GM12891 (cell line): ENCODE data around the gene TOP1.
A peak's percentile ranks its signal among the peaks of the same experiment; 100 is the strongest.

ENCODE experiments used
- DNase-seq: peaks from one replicate; pipeline ENCODE4 v3.0.0; 2011; ENCODE audit warnings: low spot score; ENCODE audit not compliant: insufficient read length
- FAIRE-seq: peaks from 2 replicates; lab custom pipeline; 2011; peaks lifted over from hg19 to GRCh38; lab: Jason Lieb, UNC
- PAX5 ChIP-seq: IDR thresholded peaks from 2 replicates; pipeline ENCODE4 v1.6.1; 2011; ENCODE audit warnings: low read length, moderate library complexity, mild to moderate bottlenecking; ENCODE audit not compliant: insufficient read depth, severe bottlenecking
- POLR2A ChIP-seq: IDR thresholded peaks from 2 replicates; pipeline ENCODE4 v1.6.1; 2011; ENCODE audit warnings: low read depth, low read length, control low read depth
- POLR2AphosphoS5 ChIP-seq: IDR thresholded peaks from 2 replicates; pipeline ENCODE4 v1.6.1; 2011; ENCODE audit warnings: low read depth, low read length, control low read depth
- POU2F2 ChIP-seq: IDR thresholded peaks from 2 replicates; pipeline ENCODE4 v1.6.1; 2011; ENCODE audit warnings: low read depth, mild to moderate bottlenecking, control low read depth, low read length, moderate library complexity
- SPI1 ChIP-seq: IDR thresholded peaks from 2 replicates; pipeline ENCODE4 v1.6.1; 2011; ENCODE audit warnings: low read depth, low read length, control low read depth
- TAF1 ChIP-seq: IDR thresholded peaks from 2 replicates; pipeline ENCODE4 v1.6.1; 2011; ENCODE audit warnings: low read depth, low read length, control low read depth

The TOP1 gene

DNA sequence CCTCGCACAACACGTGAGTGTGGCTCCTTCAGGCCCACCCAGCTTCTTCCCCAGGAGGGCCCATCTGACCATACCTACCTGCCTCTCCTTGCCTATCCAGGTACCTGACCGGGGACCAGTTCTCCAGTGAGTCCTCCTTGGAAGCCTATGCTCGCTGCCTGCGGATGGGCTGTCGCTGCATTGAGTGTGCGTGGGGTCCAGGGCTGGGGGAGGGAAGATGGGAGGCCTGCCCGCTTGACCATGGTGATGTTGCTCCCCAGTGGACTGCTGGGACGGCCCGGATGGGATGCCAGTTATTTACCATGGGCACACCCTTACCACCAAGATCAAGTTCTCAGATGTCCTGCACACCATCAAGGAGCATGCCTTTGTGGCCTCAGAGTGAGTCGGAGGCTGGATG is 135.2 kb downstream of the TOP1 start:
- no peak for FAIRE-seq
- TF ChIP-seq TAF1: no peak
- TF ChIP-seq SPI1: no peak
- TF ChIP-seq POLR2AphosphoS5: no peak
- TF ChIP-seq POU2F2: no peak
- no peak for TF ChIP-seq POLR2A
- no peak for TF ChIP-seq PAX5
- DNase-seq: no peak

DNA sequence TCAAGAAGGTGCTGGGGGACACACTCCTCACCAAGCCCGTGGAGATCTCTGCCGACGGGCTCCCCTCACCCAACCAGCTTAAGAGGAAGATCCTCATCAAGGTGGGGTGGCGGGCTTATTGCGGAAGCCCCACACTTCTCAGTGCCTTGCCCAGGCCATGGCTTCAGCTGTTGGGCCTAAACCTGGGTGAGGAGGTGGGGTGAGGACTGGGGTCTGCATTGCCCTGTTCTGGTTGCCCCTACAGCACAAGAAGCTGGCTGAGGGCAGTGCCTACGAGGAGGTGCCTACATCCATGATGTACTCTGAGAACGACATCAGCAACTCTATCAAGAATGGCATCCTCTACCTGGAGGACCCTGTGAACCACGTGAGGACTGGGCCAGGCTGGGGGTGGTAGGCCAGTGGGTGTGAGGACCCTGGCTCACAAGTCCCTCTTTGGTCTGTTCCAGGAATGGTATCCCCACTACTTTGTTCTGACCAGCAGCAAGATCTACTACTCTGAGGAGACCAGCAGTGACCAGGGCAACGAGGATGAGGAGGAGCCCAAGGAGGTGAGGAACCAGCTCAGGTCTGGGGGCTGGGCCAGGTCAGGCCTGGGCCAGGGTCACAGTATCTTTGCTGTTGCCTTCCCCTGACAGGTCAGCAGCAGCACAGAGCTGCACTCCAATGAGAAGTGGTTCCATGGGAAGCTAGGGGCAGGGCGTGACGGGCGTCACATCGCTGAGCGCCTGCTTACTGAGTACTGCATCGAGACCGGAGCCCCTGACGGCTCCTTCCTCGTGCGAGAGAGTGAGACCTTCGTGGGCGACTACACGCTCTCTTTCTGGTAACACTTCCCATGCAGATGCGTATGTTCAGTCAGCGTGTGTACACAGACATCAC is 136.6 kb downstream of the TOP1 start:
- no peak for TF ChIP-seq POLR2A
- TF ChIP-seq PAX5: no peak
- no peak for TF ChIP-seq POU2F2
- no peak for TF ChIP-seq SPI1
- TF ChIP-seq POLR2AphosphoS5: no peak
- TF ChIP-seq TAF1: no peak
- FAIRE-seq: no peak

DNA sequence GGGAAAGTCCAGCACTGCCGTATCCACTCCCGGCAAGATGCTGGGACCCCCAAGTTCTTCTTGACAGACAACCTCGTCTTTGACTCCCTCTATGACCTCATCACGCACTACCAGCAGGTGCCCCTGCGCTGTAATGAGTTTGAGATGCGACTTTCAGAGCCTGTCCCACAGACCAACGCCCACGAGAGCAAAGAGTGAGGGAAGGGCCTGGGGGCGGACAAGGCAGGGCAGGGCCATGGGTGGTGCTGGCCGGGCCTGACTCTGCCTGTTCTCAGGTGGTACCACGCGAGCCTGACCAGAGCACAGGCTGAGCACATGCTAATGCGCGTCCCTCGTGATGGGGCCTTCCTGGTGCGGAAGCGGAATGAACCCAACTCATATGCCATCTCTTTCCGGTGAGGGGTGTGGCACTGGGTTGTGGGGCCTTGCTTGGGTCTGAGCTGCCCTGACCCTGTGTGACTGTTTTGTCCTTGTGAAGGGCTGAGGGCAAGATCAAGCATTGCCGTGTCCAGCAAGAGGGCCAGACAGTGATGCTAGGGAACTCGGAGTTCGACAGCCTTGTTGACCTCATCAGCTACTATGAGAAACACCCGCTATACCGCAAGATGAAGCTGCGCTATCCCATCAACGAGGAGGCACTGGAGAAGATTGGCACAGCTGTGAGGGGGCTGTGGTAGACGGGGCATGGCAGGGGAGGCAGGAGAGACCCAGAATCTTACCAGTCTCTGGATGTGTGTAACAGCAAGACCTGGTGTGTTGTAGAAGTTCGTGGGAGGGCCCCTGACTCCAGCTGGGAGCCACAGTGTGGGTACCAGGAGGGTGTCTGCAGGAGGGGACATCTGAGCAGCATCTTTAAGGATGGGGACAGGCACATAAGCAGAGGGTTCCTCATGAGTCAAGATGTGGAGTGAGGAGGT is 137.8 kb downstream of the TOP1 start:
- no peak for TF ChIP-seq POLR2A
- TF ChIP-seq SPI1: no peak
- TF ChIP-seq TAF1: no peak
- no peak for TF ChIP-seq POU2F2
- TF ChIP-seq PAX5: no peak
- no peak for TF ChIP-seq POLR2AphosphoS5
- FAIRE-seq (no peak), DNase-seq (no peak)

More for the DNA sequence above, 136.6 kb downstream of the TOP1 start:
- DNase-seq: no peak

DNA sequence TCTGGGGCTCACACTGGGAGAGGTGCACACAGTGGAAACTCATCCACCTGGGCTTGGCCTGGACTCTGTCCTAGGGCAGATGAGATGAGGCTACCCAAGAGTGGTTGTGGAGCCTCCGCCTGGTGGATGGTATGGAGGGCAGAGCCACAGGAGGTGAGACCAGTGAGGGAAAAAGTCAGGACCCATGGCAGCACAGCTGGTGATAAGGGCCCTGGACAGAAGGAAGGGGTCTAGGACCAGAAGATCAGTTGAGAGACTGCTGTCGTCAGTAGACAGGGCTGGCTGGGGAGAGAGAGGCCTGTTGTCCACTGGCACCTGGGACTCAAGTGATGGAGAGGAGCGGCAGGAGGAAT is 138.5 kb downstream of the TOP1 start:
- no peak for FAIRE-seq
- TF ChIP-seq PAX5 (no peak), POLR2A (no peak), POLR2AphosphoS5 (no peak), POU2F2 (no peak), TAF1 (no peak), SPI1 (no peak)
- DNase-seq: no peak

DNA sequence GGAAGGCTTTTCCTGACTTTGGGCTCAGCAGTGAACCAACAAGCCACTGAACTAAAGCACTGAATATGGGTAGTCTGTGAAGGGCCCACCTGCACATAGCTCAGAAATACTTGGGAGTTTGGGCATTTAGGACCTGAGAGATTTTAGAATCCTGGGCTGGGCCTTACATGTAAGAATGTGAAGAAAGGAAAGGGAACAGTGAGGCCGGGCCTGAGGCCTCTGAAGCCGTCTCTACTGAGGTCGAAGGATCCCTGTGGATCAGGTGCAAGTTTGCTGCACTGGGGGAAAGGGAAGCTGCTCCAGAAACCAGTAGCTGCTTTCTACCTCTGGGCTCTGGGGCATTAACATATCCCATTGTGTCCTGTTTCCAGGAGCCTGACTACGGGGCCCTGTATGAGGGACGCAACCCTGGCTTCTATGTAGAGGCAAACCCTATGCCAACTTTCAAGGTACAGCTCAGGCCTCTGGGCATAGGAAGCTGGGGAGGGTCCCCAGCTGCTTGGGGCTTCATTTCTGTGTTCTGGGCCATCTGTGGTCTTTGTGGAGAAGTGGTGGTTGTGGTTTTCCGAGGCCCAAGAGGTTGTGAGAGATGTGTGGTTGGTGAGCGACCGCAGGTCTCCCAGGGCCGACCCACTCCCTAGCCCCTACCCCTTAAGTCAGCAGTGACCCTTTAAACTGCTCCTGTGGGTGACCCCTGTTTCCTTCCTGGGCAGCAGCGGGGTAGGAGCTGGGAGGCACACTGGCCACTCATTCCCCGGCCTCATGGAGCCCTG is 139.0 kb downstream of the TOP1 start:
- TF ChIP-seq POLR2AphosphoS5 (0 out of 2 replicates have a peak, but pooled peaks have one; percentile 17), PAX5 (no peak)
- FAIRE-seq: peak; percentile 75
- peak; percentile 35 for DNase-seq

DNA sequence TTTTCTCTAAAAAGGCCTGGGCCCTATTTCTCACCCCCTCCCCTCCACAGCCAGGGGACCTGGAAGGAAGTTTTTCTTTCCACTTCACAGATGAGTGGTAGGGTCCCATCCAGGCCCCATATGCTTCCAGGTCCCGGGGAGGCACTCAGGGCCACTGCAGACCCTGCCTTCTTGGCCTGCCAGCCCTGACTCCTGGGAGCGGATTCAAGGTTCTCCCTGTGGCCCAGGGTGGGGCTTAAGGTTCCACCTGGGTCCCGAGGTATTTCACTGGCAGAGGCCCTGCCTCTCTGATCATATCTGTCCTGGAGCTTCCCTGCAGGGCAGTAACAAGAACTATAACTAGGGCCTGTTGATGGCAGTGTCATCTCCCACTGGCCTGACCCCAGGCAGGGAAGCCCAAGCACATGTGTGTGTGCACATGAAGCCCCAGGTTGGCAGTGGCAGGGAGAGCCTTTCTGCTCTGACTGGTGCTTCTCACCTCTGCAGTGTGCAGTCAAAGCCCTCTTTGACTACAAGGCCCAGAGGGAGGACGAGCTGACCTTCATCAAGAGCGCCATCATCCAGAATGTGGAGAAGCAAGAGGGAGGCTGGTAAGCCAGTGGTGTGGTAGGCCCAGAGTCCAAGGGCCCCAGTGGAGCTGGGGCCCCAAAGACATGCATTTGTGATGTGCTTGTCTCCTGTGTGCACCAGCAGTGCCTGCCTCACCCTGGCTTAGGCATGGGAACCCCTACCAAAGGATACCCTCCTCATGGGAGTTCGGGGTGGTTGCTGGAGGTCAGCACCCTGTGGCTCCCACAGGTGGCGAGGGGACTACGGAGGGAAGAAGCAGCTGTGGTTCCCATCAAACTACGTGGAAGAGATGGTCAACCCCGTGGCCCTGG is 139.9 kb downstream of the TOP1 start:
- no peak for FAIRE-seq
- TF ChIP-seq SPI1: no peak
- TF ChIP-seq TAF1: no peak
- TF ChIP-seq POLR2A: no peak
- no peak for TF ChIP-seq PAX5
- TF ChIP-seq POU2F2: no peak
- TF ChIP-seq POLR2AphosphoS5: no peak

DNA sequence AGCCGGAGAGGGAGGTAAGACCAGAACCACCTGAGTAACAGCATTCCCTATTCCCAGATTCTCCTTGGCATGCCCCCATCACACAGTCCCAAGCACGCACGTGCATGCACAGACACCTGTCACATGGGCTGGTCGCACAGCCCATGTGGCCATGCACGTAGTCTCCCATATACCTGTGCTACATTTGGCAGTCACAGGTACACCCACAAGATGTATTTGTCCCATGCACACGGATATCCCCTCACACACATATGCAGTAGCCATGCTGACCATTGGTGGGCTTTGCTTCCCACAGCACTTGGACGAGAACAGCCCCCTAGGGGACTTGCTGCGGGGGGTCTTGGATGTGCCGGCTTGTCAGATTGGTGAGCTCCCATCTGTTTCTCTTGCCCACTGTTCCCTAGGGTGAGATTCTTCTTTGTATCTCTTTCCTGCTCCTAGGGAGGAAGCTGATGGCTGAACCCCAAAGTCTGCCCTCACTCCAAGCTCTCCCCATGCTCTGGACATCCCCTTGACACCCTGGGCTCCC is 140.6 kb downstream of the TOP1 start:
- TF ChIP-seq SPI1: no peak
- no peak for DNase-seq
- no peak for FAIRE-seq

More for the DNA sequence above, 139.9 kb downstream of the TOP1 start:
- no peak for DNase-seq

DNA sequence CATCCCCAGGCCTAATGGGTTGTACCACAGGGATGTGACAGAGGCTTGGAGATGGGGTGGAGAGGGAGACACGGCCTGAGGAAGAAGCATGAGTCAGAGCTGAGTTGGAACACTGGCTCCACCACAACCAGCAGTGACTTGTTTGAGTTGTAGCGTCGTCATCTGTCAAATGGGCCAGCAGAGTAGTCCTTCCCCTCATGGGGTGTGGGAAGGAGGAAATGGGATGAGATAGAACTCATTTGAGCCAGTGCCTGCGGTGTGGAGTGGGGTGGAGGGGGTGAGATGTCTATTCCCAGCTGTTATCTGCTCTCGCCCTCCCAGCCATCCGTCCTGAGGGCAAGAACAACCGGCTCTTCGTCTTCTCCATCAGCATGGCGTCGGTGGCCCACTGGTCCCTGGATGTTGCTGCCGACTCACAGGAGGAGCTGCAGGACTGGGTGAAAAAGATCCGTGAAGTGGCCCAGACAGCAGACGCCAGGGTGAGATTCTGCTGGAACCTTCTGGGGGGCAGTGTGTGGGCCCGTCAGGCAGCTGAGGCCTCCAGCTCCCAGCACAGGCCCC is 141.2 kb downstream of the TOP1 start:
- DNase-seq: no peak
- no peak for FAIRE-seq
- TF ChIP-seq PAX5 (no peak), POLR2AphosphoS5 (no peak), POLR2A (no peak), SPI1 (no peak), TAF1 (no peak), POU2F2 (no peak)
